ENCODE measurements around the gene PPP1CA. TPM values are rescaled to one million over a fixed set of nuclear protein-coding genes. Genes with fewer than 3 reads are reported as not detected.

PPP1CA gene
- total and polyA plus RNA-seq, 3 experiments from 2014 or later: 338 to 564 (median 357) TPM

DNA sequence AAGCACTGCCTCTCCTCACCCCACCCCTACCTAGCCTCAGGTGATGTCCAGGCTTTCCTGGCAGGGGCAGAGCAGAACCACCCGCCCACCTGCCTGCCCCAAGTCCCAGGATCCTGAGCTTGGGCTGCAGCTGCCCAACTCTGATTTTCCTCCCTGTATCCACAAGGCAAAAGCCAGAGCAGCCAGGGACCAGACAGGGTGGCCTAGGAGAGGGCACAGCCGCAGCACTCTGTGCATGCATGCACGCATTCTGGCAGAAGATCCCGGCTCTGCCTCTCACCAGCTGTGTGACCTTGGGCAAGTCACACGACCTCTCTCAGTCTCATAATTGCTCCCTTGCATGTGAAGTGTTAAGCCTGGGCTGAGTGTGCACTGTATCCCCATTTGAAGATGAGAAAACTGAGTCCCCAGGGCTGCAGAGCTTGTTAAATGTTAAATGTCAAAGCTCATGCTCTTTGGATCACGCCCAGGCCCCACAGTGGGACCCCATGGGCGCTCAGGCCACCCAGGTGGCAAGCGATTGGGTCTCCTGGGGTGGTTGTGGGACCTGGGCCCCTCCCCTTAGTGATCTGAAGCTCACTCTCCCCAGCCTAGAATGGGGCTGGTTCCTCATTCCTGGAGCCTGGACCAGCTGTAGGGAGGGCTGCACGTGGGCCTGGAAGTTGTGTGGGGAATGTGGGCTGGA is 11.0 kb upstream of the PPP1CA start:
- H3K27ac ChIP-seq (ENCODE audit: low read depth, low read length): no peak overlapping the region
- POLR2A ChIA-PET: interaction anchor here (0.6 to 4.1 kb wide), 9 partner anchors 8 to 60 kb away, joined by 3 to 30 read pairs (median 9); partner anchors contain the start of genes POLD4, PPP1CA, PTPRCAP and TBC1D10C
- peaks cover 75 to 84% (median 75%) of the 10 kb centered on the region in 3 donors for H3K4me1 Mint-ChIP-seq
- H3K4me3 ChIP-seq (ENCODE audit: low read length): no peak overlapping the region
- no peaks in the 10 kb centered on the region for H3K9me3 Mint-ChIP-seq
- peak overlapping the region in 5 of 7 donors; percentile 15 to 97 (median 63) for H3K4me3 Mint-ChIP-seq
- H3K27me3 ChIP-seq (ENCODE audit: insufficient read depth, low read length, poor library complexity, severe bottlenecking): no peaks in the 10 kb centered on the region
- DNase-seq: no peak
- H3K27ac Mint-ChIP-seq: peak overlapping the region in 4 of 8 donors; percentile 44 to 90 (median 70)
- H3K4me1 ChIP-seq (ENCODE audit: insufficient read depth, low read length): peaks cover 89% of the 10 kb centered on the region
- H3K27me3 Mint-ChIP-seq: no peaks in the 10 kb centered on the region
- no peaks in the 10 kb centered on the region for H3K36me3 ChIP-seq (ENCODE audit: insufficient read depth, low read length)
- CTCF ChIA-PET: interaction anchor here (1.4 to 9.8 kb wide), 5 partner anchors 10 to 61 kb away, joined by 3 to 108 read pairs (median 6); partner anchors contain the start of genes PPP1CA, PTPRCAP and TBC1D10C
- peaks cover 0 to 18% (median 0%) of the 10 kb centered on the region in 3 donors for H3K36me3 Mint-ChIP-seq
- no peaks in the 10 kb centered on the region for H3K9me3 ChIP-seq (ENCODE audit: low read length)

- no peaks in the 10 kb centered on the region for H3K27me3 ChIP-seq (ENCODE audit: insufficient read depth, low read length, poor library complexity, severe bottlenecking)
- no peak overlapping the region for H3K27ac ChIP-seq (ENCODE audit: low read depth, low read length)
- DNase-seq: no peak
- H3K9me3 ChIP-seq (ENCODE audit: low read length): no peaks in the 10 kb centered on the region
- Mint-ChIP-seq H3K36me3 (peaks cover 3 to 26% (median 6%) of the 10 kb centered on the region in 3 donors), H3K4me1 (peaks cover 78 to 85% (median 79%) of the 10 kb centered on the region in 3 donors), H3K4me3 (peak overlapping the region in 4 of 7 donors; percentile 13 to 97 (median 52)), H3K27me3 (peaks cover 0 to 2% of the 10 kb centered on the region in 2 donors), H3K9me3 (no peaks in the 10 kb centered on the region), H3K27ac (peak overlapping the region in 7 of 8 donors; percentile 26 to 90 (median 63))
- peaks cover 89% of the 10 kb centered on the region for H3K4me1 ChIP-seq (ENCODE audit: insufficient read depth, low read length)
- no peaks in the 10 kb centered on the region for H3K36me3 ChIP-seq (ENCODE audit: insufficient read depth, low read length)
- ChIA-PET CTCF (interaction anchor here (1.4 to 9.8 kb wide), 4 partner anchors 9 to 26 kb away, joined by 3 to 108 read pairs (median 10); partner anchors contain the start of genes PPP1CA, PTPRCAP and TBC1D10C), POLR2A (interaction anchor here (1.1 to 4.1 kb wide), 6 partner anchors 7 to 59 kb away, joined by 3 to 30 read pairs (median 10); partner anchors contain the start of genes POLD4, PPP1CA, PTPRCAP and TBC1D10C)
- peak overlapping the region; percentile 21 for H3K4me3 ChIP-seq (ENCODE audit: low read length)
Observed at GRCh38 chr11:67411785-67412152, 10.1 kb upstream of the PPP1CA start.

DNA sequence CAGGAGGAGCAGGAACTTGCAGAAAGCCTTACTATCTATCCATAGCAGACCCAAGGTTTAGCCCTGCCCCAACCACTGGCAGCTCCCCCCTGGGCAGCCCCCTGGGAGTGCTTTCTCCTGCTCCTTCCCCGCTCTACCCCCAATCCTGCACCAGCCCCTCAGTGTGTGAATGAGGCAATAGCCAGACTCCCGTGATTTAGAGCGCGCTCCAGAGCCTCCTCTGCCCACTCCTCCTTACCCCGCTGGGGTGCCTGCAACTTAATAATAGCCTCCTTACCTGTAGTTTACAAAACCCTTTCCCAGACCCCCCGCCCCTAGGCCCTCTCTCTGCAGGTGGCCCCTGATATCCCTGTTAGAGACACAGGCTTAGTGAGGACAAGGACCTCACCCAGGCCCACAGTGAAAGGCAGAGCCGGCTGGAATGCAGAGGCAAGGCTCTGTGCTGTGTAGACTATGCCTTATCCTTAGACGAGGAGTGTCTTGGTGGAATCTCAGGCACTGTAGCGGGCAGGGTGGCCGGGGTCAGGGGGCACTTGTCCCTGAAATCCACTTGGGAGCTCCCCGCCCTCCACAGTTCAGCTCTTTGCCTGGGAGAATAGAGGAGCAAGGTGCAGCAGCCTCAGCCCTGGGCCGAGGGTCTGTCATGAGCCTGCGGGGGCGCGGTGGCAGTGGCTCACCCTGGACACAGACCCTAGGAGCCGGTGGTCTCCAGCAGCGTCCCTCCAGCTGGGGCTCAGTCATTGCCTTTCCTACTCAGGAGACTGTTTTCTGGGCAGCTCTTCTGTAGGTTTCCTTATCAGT is 9.5 kb upstream of the PPP1CA start:
- H3K4me3 ChIP-seq (ENCODE audit: low read length): peak overlapping the region; percentile 21
- H3K27ac Mint-ChIP-seq: peak overlapping the region; percentile 11 to 99 (median 72)

GRCh38 chr11:67410369-67410831 is 8.7 kb upstream of the PPP1CA start:
- no peaks in the 10 kb centered on the region for H3K9me3 Mint-ChIP-seq
- Histone ChIP-seq H3K27ac (ENCODE audit: low read depth, low read length) (peak overlapping the region; percentile 38), H3K4me3 (ENCODE audit: low read length) (peak overlapping the region; percentile 82), H3K9me3 (ENCODE audit: low read length) (no peaks in the 10 kb centered on the region), H3K4me1 (ENCODE audit: insufficient read depth, low read length) (peaks cover 93% of the 10 kb centered on the region), H3K36me3 (ENCODE audit: insufficient read depth, low read length) (peaks cover 6% of the 10 kb centered on the region), H3K27me3 (ENCODE audit: insufficient read depth, low read length, poor library complexity, severe bottlenecking) (no peaks in the 10 kb centered on the region)
- H3K4me1 Mint-ChIP-seq: peaks cover 78 to 89% (median 80%) of the 10 kb centered on the region in 3 donors
- peak overlapping the region; percentile 72 to 97 (median 88) for H3K4me3 Mint-ChIP-seq
- ChIA-PET CTCF (no interaction called here), POLR2A (interaction anchor here (1.0 to 4.1 kb wide), 2 partner anchors 9 to 27 kb away, joined by 3 to 28 read pairs; partner anchors contain the start of gene PTPRCAP)
- H3K36me3 Mint-ChIP-seq: peaks cover 3 to 38% (median 6%) of the 10 kb centered on the region in 3 donors
- DNase-seq: no peak
- H3K27me3 Mint-ChIP-seq: peaks cover 0 to 2% of the 10 kb centered on the region in 2 donors
- H3K27ac Mint-ChIP-seq: peak overlapping the region; percentile 84 to 99 (median 93)

More for the DNA sequence above, 9.5 kb upstream of the PPP1CA start:
- H3K27ac ChIP-seq (ENCODE audit: low read depth, low read length): no peak overlapping the region
- Mint-ChIP-seq H3K27me3 (peaks cover 0 to 2% of the 10 kb centered on the region in 2 donors), H3K4me3 (peak overlapping the region; percentile 23 to 97 (median 72)), H3K36me3 (peaks cover 3 to 32% (median 6%) of the 10 kb centered on the region in 3 donors), H3K9me3 (no peaks in the 10 kb centered on the region), H3K4me1 (peaks cover 76 to 85% (median 78%) of the 10 kb centered on the region in 3 donors)
- ChIA-PET POLR2A (interaction anchor here (1.0 to 4.1 kb wide), 5 partner anchors 10 to 58 kb away, joined by 3 to 28 read pairs (median 5); partner anchors contain the start of genes POLD4 and PTPRCAP), CTCF (interaction anchor here (1.4 kb wide), 1 partner anchor 18 kb away, joined by 3 read pairs; no protein-coding TSS in a partner anchor)
- no peaks in the 10 kb centered on the region for H3K9me3 ChIP-seq (ENCODE audit: low read length)
- H3K4me1 ChIP-seq (ENCODE audit: insufficient read depth, low read length): peaks cover 89% of the 10 kb centered on the region
- no peaks in the 10 kb centered on the region for H3K27me3 ChIP-seq (ENCODE audit: insufficient read depth, low read length, poor library complexity, severe bottlenecking)
- DNase-seq: no peak
- no peaks in the 10 kb centered on the region for H3K36me3 ChIP-seq (ENCODE audit: insufficient read depth, low read length)

DNA sequence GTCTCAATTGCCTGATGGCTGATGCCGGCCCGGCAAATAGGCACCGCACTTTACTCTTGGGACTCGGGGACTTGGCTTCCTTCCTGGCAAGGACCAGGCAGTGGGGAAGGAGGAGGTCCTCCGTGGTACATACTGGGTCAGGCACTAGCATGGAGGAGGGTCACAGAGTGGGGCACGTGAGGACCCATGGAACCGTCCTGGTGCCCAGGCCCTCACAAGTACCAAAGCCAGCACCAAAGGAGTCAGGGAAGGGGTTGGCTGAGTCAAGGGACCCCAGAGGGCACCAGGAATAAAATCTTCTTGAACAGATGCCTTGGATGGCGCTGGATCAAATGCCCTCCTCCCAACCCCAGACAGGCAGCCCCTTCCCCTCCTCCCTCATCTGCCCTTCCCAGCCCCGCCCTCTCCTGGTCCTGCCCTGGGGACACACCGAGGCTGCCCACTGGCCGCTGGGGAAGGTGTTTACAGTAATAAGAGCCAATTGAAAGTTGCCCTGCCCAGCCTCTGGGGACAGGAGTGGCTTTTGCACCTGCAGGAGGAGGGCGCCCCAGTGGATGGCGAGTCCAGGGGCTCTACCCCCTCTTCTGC is 8.2 kb upstream of the PPP1CA start:
- POLR2A ChIA-PET: interaction anchor here (1.2 to 3.8 kb wide), 4 partner anchors 9 to 27 kb away, joined by 5 to 77 read pairs (median 22); partner anchors contain the start of genes PTPRCAP and RAD9A
- no peak for DNase-seq
- Histone ChIP-seq H3K9me3 (ENCODE audit: low read length) (no peaks in the 10 kb centered on the region), H3K36me3 (ENCODE audit: insufficient read depth, low read length) (peaks cover 12% of the 10 kb centered on the region), H3K4me1 (ENCODE audit: insufficient read depth, low read length) (peaks cover 94% of the 10 kb centered on the region), H3K27me3 (ENCODE audit: insufficient read depth, low read length, poor library complexity, severe bottlenecking) (no peaks in the 10 kb centered on the region), H3K27ac (ENCODE audit: low read depth, low read length) (peak overlapping the region; percentile 38), H3K4me3 (ENCODE audit: low read length) (peak overlapping the region; percentile 82)
- H3K4me3 Mint-ChIP-seq: peak overlapping the region; percentile 83 to 99 (median 88)
- peaks cover 78 to 89% (median 80%) of the 10 kb centered on the region in 3 donors for H3K4me1 Mint-ChIP-seq
- H3K27me3 Mint-ChIP-seq: peaks cover 0 to 2% of the 10 kb centered on the region in 2 donors
- peaks cover 5 to 43% (median 6%) of the 10 kb centered on the region in 3 donors for H3K36me3 Mint-ChIP-seq
- CTCF ChIA-PET: interaction anchor here (1.0 to 1.5 kb wide), 4 partner anchors 18 to 29 kb away, joined by 3 to 7 read pairs (median 3); partner anchors contain the start of genes RAD9A and RPS6KB2
- no peaks in the 10 kb centered on the region for H3K9me3 Mint-ChIP-seq
- peak overlapping the region; percentile 74 to 99 (median 93) for H3K27ac Mint-ChIP-seq

GRCh38 chr11:67409261-67409666 is 7.6 kb upstream of the PPP1CA start:
- H3K27me3 ChIP-seq (ENCODE audit: insufficient read depth, low read length, poor library complexity, severe bottlenecking): no peaks in the 10 kb centered on the region
- CTCF ChIA-PET: interaction anchor here (1.0 to 2.4 kb wide), 13 partner anchors 9 to 58 kb away, joined by 3 to 14 read pairs (median 4); partner anchors contain the start of genes PTPRCAP, RAD9A and RPS6KB2
- peaks cover 12% of the 10 kb centered on the region for H3K36me3 ChIP-seq (ENCODE audit: insufficient read depth, low read length)
- POLR2A ChIA-PET: interaction anchor here (1.0 to 3.8 kb wide), 10 partner anchors 10 to 74 kb away, joined by 3 to 77 read pairs (median 6); partner anchors contain the start of genes AIP, PTPRCAP, RAD9A and RPS6KB2
- Mint-ChIP-seq H3K4me3 (peak overlapping the region; percentile 95 to 99 (median 98)), H3K36me3 (peaks cover 6 to 49% (median 9%) of the 10 kb centered on the region in 3 donors), H3K27me3 (peaks cover 0 to 2% of the 10 kb centered on the region in 2 donors), H3K4me1 (peaks cover 76 to 93% (median 82%) of the 10 kb centered on the region in 3 donors), H3K27ac (peak overlapping the region; percentile 45 to 99 (median 92)), H3K9me3 (no peaks in the 10 kb centered on the region)
- H3K9me3 ChIP-seq (ENCODE audit: low read length): no peaks in the 10 kb centered on the region
- peak; percentile 62 to 89 (median 83) for DNase-seq
- H3K4me1 ChIP-seq (ENCODE audit: insufficient read depth, low read length): peaks cover 93% of the 10 kb centered on the region
- H3K4me3 ChIP-seq (ENCODE audit: low read length): peak overlapping the region; percentile 82
- H3K27ac ChIP-seq (ENCODE audit: low read depth, low read length): peak overlapping the region; percentile 38

Data from CD8-positive, alpha-beta memory T cell (primary cell).